Measurements from ENCODE around the gene PFKFB2.

- TF ChIP-seq YY1 (IDR thresholded peaks at IDR 0.05; ENCODE audit: insufficient read depth, insufficient read length) (no peak), ZNF274 (IDR thresholded peaks at IDR 0.05; ENCODE audit: low read depth, low read length) (no peak)
These were observed 24.6 kb downstream of the PFKFB2 start for GRCh38 chr1:207077470-207078377.

Measured in NT2/D1 (cell line).